ENCODE measurements around the gene FYB2.

DNA sequence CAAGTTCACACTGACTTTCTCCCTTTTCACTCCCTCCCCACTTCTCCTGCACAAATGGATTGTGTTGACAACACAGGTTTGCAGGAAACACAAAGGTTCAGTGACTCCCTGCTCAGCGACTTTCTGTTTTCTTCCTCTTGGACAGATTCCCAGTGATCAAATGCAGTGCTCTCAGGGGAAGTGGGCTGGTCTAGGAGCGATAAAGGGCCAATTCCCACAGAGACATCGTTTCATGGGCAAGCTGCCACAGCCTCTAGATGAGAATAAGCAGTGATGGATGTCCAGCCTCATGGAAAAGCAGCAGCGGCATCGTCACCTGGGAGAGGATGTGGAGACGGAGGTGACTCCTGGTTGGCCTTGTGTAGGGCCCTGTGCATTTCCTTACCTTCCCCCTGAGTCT, 30.6 kb downstream of the FYB2 start:
- TF ChIP-seq, protein P1, sequence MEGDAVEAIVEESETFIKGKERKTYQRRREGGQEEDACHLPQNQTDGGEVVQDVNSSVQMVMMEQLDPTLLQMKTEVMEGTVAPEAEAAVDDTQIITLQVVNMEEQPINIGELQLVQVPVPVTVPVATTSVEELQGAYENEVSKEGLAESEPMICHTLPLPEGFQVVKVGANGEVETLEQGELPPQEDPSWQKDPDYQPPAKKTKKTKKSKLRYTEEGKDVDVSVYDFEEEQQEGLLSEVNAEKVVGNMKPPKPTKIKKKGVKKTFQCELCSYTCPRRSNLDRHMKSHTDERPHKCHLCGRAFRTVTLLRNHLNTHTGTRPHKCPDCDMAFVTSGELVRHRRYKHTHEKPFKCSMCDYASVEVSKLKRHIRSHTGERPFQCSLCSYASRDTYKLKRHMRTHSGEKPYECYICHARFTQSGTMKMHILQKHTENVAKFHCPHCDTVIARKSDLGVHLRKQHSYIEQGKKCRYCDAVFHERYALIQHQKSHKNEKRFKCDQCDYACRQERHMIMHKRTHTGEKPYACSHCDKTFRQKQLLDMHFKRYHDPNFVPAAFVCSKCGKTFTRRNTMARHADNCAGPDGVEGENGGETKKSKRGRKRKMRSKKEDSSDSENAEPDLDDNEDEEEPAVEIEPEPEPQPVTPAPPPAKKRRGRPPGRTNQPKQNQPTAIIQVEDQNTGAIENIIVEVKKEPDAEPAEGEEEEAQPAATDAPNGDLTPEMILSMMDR (IDR thresholded peaks at IDR 0.05) = no peak
- TF ChIP-seq NFYB (CRISPR knock-in tag; conservative IDR thresholded peaks at IDR 0.05; ENCODE audit: low read depth) = no peak
- no peak for TF ChIP-seq ELF4 (CRISPR knock-in tag; IDR thresholded peaks at IDR 0.05; ENCODE audit: low read depth)
- TF ChIP-seq, protein P2, sequence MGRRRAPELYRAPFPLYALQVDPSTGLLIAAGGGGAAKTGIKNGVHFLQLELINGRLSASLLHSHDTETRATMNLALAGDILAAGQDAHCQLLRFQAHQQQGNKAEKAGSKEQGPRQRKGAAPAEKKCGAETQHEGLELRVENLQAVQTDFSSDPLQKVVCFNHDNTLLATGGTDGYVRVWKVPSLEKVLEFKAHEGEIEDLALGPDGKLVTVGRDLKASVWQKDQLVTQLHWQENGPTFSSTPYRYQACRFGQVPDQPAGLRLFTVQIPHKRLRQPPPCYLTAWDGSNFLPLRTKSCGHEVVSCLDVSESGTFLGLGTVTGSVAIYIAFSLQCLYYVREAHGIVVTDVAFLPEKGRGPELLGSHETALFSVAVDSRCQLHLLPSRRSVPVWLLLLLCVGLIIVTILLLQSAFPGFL (CRISPR knock-in tag; IDR thresholded peaks at IDR 0.05; ENCODE audit: borderline replicate concordance) = no peak
